Pons (tissue), 1 donor: ENCODE data around the gene IGF2BP2.
"Not testable (repeated sequence)": the region's sequence is repeated elsewhere in the genome, so short reads cannot be mapped to it uniquely, and the experiment has no call there.

Source experiments
- DNase-seq: peaks from one replicate; pipeline ENCODE4 v3.0.0-alpha.2; 2016; ENCODE audit warnings: low spot score

The IGF2BP2 gene

DNA sequence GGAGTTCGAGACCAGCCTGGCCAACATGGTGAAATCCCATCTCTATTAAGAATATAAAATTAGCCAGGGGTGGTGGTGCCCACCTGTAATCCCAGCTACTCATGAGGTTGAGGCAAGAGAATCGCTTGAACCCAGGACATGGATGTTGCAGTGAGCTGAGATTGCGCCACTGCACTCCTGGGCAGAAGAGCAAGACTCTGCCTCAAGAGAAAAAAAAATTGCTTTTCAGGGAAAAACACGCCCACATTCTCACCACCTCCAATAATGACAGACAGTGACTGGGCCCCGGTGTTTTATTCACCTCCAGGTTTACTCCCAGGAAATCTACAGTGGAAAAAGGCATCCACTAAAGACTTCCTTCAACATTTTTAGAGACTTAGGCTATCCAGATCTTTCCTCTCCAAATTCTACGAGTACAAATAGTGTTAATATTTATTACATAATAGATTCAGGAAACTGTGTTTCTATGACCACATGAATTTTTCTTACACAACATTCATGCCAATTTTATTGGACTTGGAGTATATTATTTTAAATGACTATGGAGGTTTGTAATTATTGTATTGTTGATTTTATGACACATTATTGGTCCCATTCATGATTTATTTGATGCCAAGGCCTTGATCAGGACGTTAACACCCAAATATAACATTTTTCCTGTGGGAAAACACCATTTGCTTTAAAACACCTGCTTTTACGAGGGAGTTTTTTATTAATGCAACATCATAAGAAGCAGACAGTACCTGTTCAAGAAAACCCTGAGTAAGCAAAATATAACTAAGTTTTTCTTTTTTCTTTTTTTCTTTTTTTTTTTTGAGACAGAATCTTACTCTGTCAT, 26.6 kb downstream of the IGF2BP2 start:
- DNase-seq: no peak

GRCh38 chr3:185797108-185797881, 27.5 kb downstream of the IGF2BP2 start:
- DNase-seq: no peak

GRCh38 chr3:185796431-185797107, 28.3 kb downstream of the IGF2BP2 start:
- DNase-seq: no peak

- DNase-seq: no peak
These were observed 31.5 kb downstream of the IGF2BP2 start for GRCh38 chr3:185793381-185793780.

- DNase-seq: no peak
These were observed 31.9 kb downstream of the IGF2BP2 start for GRCh38 chr3:185792955-185793354.

DNA sequence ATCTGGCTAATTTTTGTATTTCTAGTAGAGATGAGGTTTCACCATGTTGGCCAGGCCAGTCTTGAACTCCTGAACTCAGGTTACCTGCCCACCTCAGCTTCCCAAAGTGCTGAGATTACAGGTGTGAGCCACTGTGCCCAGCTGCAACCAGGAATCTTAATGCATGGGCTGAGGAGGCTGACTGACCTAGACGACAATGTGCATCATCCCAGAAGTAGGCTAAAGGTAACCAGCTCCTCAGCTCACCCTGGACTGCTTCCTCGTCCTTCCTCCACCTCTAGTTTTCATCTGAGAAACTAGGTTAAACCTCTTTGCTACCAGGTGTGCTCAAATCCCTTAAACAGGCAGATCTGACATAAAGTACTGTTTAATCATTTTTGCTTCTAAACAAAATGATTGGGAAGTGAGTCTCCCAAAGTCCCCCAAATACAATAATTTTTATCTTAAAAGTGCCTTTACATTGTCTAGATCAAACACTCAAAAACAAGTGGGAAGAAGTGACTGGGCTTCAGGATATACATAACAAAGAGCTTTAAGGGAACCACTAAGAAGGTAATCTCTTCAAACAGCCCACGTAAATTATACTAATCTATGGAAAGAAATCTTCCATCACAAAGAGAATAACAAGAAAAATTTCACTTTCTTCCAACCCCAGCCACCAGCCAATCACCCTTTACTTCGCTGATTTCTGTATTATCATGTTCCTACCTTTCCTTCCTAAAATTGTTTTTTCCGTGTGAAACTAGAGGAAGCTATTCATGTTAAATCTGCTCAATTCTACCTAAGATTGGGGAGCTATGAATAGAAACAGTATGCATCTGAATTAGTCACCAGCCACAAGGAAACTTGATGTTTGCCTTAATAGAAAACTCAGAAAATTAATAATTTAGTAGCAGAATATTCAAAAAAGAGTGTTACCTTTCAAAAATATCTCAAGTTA, 34.7 kb downstream of the IGF2BP2 start:
- no peak for DNase-seq

DNA sequence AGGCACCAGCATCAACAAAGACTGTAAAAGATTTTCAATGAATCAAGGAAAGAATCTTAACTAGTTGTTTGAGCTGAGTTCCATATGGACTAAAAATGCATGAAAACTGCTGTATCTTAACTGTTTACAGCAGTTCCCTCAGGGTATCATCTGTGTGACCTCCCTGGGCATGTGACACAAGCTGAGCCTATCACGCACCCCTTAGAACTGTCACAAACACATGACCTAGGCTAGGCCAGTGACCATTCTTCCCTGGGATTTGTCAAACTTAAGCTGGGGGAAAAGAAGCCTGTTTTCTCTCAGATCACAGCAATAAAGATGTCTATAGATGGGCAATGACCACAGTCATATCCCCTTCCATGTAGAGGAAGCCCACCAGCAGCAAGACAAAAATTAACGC, 35.7 kb downstream of the IGF2BP2 start:
- DNase-seq: no peak

DNA sequence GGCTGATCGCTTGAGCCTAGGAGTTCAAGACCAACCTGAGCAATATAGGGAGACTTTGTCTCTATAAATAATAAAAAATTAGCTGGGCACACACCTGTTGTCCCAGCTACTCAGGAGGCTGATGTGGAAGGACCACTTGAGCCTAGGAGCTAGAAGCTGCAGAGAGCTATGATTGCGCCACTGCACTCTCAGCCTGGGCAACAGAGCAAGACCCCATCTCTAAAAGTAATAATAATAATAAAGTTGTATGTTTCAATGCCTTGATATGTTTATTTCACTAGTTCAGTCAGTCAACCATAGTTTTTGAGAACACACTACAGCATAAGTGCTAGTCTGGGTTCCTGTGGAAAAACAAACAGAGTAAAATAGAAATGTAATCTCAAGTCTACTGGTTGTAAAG, 36.5 kb downstream of the IGF2BP2 start:
- no peak for DNase-seq

DNA sequence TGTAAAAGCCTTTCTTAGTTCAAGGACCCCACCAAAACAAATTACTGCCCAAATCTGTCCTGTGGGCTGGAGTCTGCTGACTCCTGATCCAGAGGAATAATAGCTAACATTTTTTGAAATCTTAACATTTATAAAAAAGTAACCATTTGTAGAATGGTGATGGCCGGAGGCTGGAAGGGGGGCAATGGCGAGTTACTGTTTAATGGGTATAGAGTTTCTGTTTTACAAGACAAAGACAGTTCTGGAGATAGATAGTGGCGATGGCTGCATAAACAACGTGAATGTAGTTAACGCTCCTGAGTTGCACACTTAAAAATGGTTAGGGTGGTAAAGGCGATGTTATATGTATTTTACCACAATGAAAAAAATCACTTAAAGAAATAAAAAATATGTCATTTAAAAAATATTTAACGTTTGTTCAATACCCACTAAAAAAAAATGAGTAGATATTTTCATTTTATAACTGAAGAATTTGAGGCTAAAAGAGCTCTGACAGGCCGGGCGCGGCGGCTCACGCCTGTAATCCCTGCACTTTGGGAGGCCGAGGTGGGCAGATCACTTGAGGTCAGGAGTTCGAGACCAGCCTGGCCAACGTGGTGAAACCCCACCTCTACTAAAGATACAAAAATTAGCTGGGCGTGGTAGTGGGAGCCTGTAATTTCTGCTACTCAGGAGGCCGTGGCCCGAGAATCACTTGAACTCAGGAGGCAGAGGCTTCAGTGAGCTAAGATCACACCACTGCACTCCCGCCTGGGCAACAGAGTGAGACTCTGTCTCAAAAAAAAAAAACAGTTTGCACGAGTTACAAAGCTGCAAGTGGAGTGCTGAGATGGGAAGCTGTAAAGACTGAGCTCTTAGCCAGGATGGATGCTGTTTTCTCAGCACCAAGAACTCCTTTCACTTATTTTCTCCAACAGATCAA, 37.6 kb downstream of the IGF2BP2 start:
- no peak for DNase-seq

- not testable (repeated sequence) for DNase-seq
These were observed 38.6 kb downstream of the IGF2BP2 start for GRCh38 chr3:185786258-185786657.

- DNase-seq: no peak
These were observed 40.5 kb downstream of the IGF2BP2 start for GRCh38 chr3:185784317-185784716.

GRCh38 chr3:185781759-185782158, 43.1 kb downstream of the IGF2BP2 start:
- no peak for DNase-seq

DNA sequence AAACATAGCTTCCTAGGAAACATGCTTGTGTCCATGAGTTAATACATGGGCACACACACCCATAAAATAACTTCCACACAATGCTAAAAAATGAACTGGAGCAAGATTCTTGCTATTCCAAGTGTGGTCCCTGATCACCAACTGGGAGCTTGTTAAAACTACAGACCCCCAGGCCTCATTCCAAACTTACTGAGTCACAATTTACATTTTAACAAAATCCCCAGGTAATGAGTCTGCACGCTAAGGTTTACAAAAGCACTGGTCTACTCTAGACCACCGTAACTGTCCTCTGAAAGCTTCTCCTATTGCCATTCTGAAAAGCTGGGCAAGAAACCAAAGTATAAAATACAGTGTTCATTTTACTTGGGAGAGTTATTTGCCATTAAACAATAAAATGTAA, 45.4 kb downstream of the IGF2BP2 start:
- no peak for DNase-seq

- DNase-seq: no peak
These were observed 46.0 kb downstream of the IGF2BP2 start for GRCh38 chr3:185778821-185779220.

GRCh38 chr3:185778094-185778493, 46.7 kb downstream of the IGF2BP2 start:
- no peak for DNase-seq

DNA sequence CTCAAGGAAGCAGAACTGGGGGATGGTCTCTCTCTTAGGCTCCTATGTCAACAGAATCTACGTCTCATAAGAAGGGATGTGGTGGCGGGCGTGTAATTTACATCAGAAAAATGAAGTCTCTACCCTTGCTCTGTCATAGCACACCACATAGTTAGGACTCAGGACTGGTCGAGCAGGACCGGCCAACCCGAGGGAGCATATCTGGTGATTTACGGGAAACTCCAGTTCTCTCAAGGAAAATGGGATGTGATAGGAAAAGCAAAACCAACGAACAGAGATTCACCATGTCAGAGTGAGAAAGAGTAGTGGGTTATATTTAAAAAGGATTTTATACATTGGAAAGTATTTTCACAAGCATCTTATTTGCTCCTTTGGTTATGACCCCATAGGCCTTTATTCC, 54.7 kb downstream of the IGF2BP2 start:
- no peak for DNase-seq

- DNase-seq: peak; percentile 35
These were observed 56.3 kb downstream of the IGF2BP2 start for GRCh38 chr3:185768578-185768982.

- DNase-seq: no peak
These were observed 57.7 kb downstream of the IGF2BP2 start for GRCh38 chr3:185767002-185767688.

- DNase-seq: no peak
These were observed 58.4 kb downstream of the IGF2BP2 start for GRCh38 chr3:185766329-185767001.
